HG02870 (cell line): ENCODE data around the gene DUSP28.

ENCODE experiments used
- ATAC-seq: cut with Tn5 transposase; IDR thresholded peaks from one replicate; pipeline ENCODE4 v1.9.1; 2021; ENCODE audit warnings: mild to moderate bottlenecking, moderate library complexity; ENCODE audit not compliant: unreplicated experiment

Gene DUSP28

DNA sequence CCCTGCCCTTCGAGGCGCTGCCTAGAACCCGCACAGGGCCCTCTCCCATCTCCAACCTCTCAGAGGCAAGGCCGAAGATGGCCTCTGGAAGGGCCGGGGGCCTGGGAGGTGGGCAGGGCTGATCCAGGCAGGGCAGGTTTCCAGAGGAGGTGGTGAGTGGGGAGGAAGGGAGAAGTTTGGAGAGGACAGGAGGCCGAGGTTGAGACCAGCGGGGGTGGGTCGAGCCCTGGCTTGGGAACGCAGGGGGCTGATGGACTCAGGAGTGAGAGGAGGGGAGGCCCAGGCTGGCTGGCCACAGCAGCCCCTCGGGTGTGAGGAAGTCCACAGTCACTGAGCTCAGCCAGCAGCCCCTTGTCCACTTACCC lies 36.9 kb downstream of the DUSP28 start:
- no peak for ATAC-seq

DNA sequence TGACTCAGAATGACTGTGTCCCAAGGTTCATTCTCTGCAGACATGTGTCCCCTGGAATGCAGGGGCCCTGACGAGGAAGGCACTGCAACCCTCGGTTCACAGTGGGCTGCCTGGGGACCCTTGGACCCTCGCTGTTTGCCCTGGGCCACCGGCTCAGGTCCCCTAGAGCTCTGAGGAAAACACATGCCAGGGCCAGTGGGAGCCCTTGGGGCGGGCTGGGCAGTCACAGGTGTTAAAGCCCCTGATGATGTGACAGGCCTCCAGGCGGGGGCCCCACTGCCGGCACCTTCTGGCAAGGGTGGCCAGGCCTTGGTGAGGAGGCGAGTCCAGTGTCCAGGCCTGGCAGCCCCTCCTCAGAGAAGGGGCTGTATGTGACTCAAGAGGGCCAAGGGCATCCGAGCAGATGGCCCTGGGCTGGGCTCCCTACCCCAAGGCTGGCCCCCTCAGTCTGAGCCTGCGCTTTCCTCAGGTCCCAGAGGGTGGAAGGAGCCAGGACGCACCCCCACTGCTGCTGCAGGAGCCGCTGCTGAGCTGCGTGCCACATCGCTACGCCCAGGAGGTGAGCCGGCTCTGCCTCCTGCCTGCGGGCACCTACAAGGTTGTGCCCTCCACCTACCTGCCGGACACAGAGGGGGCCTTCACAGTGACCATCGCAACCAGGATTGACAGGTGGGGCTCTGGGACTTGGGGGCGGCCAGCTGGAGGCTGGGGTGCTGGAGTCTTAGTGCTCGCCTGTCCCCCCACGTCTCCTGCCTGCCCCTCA lies 37.4 kb downstream of the DUSP28 start:
- no peak for ATAC-seq

DNA sequence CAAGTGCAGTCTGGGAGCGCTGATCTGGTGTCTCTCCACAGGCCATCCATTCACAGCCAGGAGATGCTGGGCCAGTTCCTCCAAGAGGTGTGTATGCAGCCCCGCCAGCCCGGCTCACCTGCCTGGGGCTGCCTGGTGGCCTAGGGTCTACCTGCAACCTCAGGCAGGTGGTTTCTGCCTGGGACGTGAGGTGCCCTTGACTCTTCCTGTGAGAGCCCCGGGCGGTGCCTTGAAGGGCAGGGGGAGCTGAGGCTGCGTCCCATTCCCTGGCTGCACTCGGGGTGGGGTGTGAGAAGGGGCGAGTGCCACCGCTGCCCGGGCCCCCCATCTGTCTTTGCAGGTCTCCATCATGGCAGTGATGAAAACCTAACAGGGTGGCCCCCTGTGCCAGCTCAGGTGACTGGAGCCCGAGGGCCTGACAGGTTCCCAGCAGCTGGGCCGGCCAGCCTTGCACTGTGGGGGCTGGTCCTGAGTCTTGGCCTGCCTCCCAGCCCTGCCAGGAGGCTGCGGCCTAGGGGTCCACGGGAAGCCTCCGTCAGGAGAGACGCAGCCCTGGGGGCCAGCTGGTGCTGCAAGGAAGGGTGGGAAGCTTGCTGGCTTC lies 38.3 kb downstream of the DUSP28 start:
- no peak for ATAC-seq

DNA sequence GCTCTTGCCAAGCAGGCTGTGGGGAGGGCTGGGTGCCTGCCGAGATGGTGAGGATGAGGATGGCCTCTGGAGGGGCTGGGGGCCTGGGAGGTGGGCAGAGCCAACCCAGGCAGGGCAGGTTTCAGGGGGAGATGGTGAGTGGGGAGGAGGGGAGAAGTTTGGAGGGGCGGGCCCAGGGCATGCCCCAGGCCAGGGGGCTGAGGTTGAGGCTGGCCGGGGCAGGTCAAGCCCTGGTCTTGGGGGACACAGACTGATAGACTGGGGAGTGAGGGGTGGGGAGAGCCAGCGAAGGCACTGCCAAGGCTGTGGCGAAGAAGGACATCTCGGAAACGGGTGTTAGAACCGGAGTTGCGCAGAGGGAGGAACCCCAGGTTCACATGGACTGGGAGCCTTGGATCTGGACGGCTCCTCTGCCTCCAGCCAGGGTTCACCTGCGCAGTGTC lies 39.0 kb downstream of the DUSP28 start:
- no peak for ATAC-seq

DNA sequence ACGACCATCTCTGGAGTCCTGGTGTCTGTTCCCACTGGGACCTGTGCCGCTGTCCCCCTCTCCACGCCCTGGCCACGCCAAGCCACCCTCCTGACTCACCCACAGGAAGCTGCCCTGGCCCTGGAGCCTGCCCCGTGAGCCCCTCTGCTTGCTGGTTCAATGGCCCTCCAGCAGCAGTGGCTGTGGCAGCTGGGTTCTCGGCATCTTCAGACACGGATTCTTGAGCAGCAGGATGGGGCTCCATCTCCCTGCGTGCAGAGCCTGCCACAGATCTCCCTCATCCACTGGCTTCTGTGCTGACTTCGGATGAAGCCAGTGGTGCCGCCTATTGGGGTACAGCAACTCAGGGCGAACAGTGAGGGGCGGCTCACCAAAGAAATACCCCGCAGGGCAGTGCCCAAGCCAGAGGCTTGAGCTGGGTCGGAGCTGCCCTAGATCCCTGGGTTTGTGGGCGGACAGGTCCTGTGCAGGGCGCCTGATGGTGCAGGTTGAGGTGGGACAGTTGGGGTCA lies 40.3 kb downstream of the DUSP28 start:
- no peak for ATAC-seq

DNA sequence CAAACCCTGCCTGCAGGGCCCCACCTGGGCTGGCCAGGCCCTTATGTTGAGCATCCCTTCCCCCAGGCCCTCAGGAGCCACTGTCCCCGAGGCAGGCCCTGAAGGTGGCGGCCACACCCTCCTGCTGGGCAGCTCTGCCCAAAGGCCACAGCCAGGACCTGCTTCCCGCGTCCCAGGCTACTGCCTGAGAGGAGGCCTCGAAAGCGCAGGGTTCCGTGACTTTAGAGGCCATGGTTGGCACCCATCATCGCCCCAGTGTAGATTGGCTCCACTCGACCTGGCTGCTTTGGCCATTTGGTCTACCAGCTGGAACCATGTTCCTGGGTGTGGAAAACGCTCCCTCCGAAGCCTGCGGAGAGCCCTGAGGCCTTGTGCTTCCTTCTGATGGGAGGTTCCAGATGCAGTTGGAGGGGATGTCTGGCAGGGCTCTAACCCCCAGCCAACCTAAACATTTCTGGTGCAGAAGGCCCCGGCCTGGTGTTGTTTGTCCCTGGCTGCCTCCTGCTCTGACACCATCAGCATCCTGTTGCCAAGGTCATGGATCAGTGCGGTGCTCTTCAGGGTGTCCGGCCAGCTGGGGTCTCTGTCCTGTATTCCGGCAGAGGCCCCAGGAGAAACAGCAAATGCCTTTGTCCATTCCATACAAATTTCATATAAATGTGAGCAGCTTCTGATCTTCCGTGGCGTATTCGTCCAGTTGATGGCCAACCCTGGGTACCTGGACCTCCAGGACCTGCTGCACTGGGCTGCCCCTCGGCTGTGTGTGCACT lies 41.1 kb downstream of the DUSP28 start:
- no peak for ATAC-seq

DNA sequence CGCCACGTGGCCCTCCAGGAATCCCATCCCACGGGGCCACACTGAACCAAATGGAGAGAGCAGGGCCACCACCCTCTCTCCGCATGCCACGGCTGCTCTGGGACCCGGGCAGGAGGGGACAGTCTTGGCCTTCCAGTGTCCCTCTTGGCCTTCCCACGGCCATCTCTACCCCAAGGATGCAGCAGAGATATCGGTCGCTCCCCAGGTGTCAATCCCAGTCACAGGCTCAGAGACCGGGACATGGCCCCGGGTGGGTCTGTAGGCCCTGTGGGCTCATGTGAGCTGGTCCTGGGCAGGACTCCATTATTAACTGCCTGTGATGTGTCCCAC lies 41.6 kb downstream of the DUSP28 start:
- no peak for ATAC-seq

DNA sequence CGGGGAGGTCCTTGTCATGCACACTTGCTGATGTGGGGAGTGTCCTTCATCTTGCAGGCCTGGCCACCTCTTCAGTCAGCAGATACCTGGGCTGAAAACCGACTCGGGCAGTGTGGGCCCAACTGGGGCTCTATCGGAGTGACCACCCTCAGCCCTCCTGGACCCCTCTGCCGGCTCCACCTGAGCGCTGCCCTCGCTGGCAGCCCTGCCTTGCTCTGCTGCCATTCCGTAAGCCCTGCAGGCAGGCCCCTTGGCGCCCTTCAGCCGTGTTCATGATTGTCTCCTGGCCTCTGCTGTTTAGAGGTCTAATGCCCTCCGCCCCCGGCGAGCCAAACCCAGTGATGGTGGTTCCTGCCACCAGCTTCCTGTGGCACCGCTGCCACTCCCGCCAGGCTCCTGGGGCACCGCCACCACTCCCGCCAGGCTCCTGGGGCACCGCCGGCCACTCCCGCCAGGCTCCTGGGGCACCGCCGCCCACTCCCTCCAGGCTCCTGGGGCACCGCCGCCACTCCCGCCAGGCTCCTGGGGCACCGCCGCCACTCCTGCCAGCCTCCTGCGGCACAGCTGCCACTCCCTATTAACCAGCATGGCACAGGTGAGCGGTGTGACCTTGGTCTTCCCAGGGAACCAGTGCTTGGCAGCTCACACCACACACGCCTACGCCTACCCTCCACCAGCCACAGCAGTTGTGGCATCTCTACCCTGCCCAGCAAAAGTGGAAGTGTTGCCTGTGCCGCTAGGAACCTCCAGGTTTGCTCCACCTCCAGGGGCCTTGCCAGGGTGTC lies 42.3 kb downstream of the DUSP28 start:
- ATAC-seq = no peak

DNA sequence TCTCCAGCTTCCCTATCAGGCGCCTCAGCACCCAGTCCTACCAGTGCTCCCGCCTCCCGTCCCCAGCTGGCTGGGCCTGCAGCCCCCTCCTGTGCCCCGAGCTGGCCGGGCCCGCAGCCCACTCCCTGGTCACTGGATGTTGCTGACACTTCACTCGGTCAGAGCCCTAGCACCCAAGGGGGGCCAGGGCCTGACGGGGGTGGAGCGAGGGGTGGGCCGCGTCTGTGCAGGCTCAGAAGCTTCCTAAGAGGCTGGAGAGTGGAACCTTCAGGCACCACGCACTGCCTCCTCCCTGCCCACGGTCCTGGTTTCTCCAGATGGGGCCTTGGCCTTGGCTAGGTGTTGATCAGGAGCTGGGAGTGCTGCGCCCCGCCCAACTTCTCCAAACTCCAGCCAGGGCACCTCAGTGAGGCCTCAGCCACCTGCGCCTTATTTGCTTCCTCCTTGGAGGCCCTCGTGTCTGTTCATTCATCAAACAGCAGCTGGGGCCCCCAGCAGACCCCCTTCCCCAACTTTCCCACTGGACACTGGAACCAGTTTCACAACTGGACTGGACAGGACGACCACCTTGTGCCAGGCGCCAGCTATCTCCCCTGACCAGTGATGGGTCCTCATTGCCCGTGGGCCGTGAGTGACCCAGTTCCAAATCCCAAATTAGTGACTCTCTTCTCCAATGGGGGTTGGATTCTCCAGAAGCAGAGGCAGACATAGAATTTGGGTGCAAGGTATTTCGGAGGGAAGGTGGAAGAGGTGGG lies 43.1 kb downstream of the DUSP28 start:
- ATAC-seq = no peak

DNA sequence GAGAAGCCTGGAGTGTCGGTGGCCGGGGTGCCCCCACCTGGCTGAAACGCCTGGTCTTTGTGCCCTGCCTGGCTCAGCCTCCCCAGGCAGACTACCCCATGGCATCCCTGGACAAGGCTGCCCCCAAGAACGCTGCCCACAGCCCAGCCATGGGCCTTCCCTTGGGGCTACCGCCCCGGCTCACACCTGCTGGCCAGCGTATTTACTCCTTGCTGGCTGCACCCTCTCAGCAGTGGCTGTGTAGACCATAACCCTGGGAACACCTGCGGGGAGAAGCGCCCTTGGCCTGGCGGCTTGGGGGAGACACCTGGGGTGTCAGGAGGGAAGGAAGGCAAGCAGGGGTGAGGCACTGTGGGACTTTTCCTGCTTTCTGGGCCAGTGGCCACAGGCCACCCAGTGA lies 43.7 kb downstream of the DUSP28 start:
- no peak for ATAC-seq

DNA sequence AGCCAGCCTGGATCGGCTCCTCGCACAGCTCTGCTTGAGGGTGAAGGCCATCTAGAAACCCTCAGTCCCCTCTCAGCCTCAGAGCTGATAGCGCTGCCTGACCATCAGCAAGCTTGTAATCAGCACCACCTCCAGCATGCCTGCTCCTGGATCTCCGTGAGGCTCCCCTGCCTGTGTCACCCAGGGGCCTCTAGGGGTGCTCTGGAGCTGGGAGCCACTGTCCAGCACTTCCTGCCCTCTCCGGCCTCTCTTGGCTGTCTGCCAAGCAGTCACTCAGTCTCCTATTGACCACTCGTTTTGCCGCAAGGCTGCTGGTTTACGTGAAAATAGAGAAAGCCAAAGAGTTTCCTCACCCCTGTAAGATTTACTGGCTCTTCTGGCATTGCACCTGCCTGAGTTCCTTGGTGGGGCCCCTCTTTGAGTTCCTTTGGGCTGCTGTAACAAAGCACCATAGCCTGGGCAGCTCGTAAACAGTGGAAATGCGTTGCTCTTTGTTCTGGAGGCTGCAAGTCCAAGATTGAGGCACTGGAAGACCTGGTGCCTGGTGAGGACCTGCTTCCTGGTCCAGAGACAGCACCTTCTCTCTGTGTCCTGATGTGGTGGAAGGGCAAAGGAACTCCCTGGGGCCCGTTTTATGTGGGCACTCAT lies 44.3 kb downstream of the DUSP28 start:
- ATAC-seq = no peak

DNA sequence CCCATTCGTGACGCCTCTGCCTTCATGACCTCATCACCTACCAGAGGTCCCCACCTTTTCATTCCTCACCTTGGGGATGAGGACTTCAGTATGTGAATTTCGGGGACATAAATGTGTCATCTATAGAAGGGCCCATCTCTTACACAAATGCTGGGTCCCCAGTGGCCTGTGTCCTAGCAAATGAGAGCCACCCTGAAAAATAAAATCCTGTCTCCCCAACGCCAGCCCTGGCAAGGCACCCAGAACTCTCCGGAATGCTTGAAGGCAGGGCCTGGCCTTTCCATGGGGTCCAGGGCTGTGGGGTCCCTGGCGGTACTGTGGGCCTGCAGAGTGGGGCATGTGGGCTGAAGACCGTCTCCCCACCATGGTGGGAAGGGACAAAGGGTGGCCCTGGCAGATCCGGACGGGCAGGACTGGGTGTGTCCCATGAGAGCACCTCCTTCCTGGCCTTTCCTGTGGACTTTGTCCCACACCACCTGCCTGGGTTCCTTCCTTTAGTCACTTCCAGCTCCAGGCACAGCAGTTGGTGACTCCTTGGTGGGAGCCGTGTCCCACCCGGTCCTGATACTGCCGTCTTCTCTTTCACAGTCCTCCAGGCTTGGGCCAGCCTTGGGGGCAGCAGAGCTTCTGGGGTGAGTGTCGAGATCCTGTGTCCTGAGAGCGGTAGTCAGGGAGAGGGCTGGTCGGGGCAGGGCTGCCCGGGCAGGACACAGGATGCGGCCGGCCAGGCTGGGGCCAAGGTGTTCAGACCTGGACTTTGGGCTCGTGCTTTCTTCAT lies 45.0 kb downstream of the DUSP28 start:
- ATAC-seq = no peak

DNA sequence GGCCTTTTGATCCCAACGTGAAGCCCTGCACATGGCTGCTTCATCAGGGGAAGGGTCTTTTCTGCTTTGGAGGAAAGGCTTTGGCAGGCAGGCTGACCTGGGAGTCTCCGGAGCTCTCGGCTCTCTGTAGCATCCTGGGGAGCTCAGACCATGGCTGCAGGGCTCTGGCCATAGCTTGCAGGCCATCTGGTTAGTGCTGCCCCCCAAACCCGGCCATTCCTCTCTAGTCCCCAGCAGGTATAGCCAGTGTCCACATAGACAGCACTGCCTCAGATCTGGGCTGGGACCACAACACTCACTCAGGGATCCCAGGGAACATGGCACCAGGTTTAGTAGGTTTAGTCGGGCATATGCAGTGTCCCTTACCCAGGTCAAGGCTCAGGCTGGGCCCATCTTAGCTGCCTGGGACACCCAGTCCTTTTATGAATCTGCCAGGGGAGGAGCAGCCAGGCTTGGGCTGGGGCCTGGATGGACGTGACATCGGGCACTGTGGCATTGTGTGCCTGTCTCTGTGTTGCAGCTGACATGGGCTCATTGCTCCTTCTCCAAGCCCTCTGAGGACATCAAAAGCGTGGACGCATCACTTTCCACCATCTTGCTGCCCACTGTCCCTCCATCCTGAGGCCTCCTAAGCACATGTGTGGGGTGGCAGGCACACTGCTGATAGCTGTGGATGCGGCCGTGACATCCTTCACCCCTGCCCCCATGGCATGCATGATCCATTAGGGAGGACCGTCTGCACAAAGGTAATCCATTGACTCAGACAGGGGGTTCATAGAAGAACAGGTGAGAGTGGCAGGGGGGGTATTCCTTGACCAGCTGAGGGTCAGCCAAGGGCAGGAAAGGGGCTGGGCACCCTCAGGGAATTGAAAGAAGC lies 45.9 kb downstream of the DUSP28 start:
- no peak for ATAC-seq

DNA sequence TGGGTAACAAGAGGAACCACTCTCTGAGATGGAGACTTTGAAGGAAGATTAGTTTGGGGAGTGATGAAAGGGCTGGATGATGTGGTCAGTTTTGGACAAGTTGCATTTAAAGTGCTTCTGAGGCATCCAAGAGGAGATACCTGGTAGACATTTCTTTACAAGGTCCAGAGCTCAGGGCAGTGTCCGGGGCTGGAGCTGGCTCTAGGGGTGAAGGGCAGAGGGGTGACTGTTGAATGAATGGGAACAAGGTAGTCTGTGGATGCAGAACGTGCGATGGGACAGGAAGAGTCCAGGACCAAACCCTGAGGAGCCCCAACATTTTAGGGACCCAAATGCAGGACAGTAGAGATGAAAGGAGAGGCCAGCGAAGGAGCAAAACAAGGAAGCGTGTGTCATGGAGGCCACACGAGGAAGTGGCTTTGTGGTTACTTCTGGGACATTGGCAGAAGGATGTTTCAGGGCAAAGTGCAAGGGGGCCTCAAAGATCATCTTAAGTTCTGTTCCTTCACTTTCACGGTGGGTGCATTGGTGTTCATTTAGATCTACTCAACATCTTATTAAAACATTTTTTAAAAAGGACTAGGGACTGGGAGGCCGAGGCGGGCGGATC lies 51.5 kb downstream of the DUSP28 start:
- no peak for ATAC-seq
